CD14-positive monocyte (primary cell): ENCODE results near the gene NOXRED1. TPM values are rescaled to one million over a fixed set of nuclear protein-coding genes. Genes with fewer than 3 reads are reported as not detected.

Experiments used
- DNase-seq, 3 donors: peaks; one replicate each; pipeline ENCODE4 v3.0.0-alpha.2; 2011 to 2022
- H2AFZ ChIP-seq: 2 replicates; pipeline ENCODE4 v1.6.0; 2012; ENCODE audit warnings: mild to moderate bottlenecking, low read depth, low read length, inconsistent platforms; ENCODE audit not compliant: insufficient read depth, poor library complexity, severe bottlenecking
- H3K27ac ChIP-seq, 2 donors: 1 replicate in 1 of 2; 2 replicates in 1 of 2; pipeline ENCODE4 v1.5.1; 2012 to 2013; ENCODE audit warnings: low read length in 2 of 2, control low read depth in 1 of 2, inconsistent platforms in 1 of 2, low read depth in 1 of 2, mild to moderate bottlenecking in 1 of 2
- H3K27me3 ChIP-seq, 2 donors: one replicate each; pipeline versions ENCODE4 v1.6.0 to v1.6.1; 2011 to 2013; ENCODE audit warnings: low read length in 2 of 2; ENCODE audit not compliant: control insufficient read depth in 2 of 2, insufficient read depth in 2 of 2
- H3K36me3 ChIP-seq, 2 donors: replicated peaks in 1 of 2; 1 replicate in 1 of 2; 2 replicates in 1 of 2; pipeline versions ENCODE4 v1.5.1 to v1.6.1; 2012 to 2013; ENCODE audit warnings: low read length in 2 of 2, control low read depth in 1 of 2, inconsistent platforms in 1 of 2, mild to moderate bottlenecking in 1 of 2; ENCODE audit not compliant: insufficient read depth in 2 of 2, control insufficient read depth in 1 of 2
- H3K4me1 ChIP-seq, 2 donors: 1 replicate in 1 of 2; 2 replicates in 1 of 2; pipeline versions ENCODE4 v1.5.1 to v1.6.1; 2012 to 2013; ENCODE audit warnings: low read length in 2 of 2, control low read depth in 1 of 2, inconsistent platforms in 1 of 2, mild to moderate bottlenecking in 1 of 2, moderate library complexity in 1 of 2; ENCODE audit not compliant: insufficient read depth in 2 of 2, control insufficient read depth in 1 of 2
- H3K4me2 ChIP-seq: replicated peaks from 2 replicates; pipeline ENCODE3; 2012; ENCODE audit warnings: low read length, moderate library complexity, mild to moderate bottlenecking; ENCODE audit not compliant: poor library complexity, severe bottlenecking; ENCODE audit errors: extremely low read depth
- H3K4me3 ChIP-seq, 3 experiments: fragments of 200-600 bp in 1 of 3; sonication (generic) in 1 of 3; replicated peaks in 1 of 3; 1 replicate in 2 of 3; 2 replicates in 1 of 3; pipeline ENCODE4 v1.5.1; 2011 to 2013; ENCODE audit warnings: low read length in 3 of 3, mild to moderate bottlenecking in 3 of 3, control low read depth in 2 of 3, low read depth in 2 of 3, inconsistent platforms in 1 of 3, moderate library complexity in 1 of 3
- H3K79me2 ChIP-seq: 2 replicates; pipeline ENCODE4 v1.6.0; 2012; ENCODE audit warnings: mild to moderate bottlenecking, control low read depth, inconsistent platforms, low read length, moderate library complexity; ENCODE audit not compliant: insufficient read depth
- H3K9ac ChIP-seq: 2 replicates; pipeline ENCODE4 v1.6.0; 2017; ENCODE audit warnings: low read length, mild to moderate bottlenecking; ENCODE audit not compliant: insufficient read depth, poor library complexity, severe bottlenecking
- H3K9me3 ChIP-seq, 2 donors: replicated peaks in 1 of 2; 1 replicate in 1 of 2; 2 replicates in 1 of 2; pipeline versions ENCODE4 v1.5.1 to v1.6.1; 2012 to 2013; ENCODE audit warnings: low read length in 2 of 2, control low read depth in 1 of 2; ENCODE audit not compliant: control insufficient read depth in 1 of 2, insufficient read depth in 1 of 2
- H4K20me1 ChIP-seq: 2 replicates; pipeline ENCODE4 v1.6.0; 2012; ENCODE audit warnings: mild to moderate bottlenecking, low read length, control low read depth, moderate library complexity; ENCODE audit not compliant: insufficient read depth
- H3K27ac Mint-ChIP-seq, 7 donors: one replicate each; pipeline ENCODE4 v1.8.0; 2020; ENCODE audit warnings: mild to moderate bottlenecking in 7 of 7, mixed read lengths in 7 of 7, moderate library complexity in 6 of 7, inconsistent platforms in 2 of 7
- H3K27me3 Mint-ChIP-seq, 3 donors: one replicate each; pipeline ENCODE4 v1.8.0; 2021 to 2022; ENCODE audit warnings: low read depth in 3 of 3, mild to moderate bottlenecking in 3 of 3, mixed read lengths in 3 of 3, moderate library complexity in 3 of 3, inconsistent platforms in 1 of 3
- H3K36me3 Mint-ChIP-seq, 2 donors: one replicate each; pipeline ENCODE4 v1.8.0; 2020; ENCODE audit warnings: mixed read lengths in 2 of 2, inconsistent platforms in 1 of 2, mild to moderate bottlenecking in 1 of 2
- H3K4me1 Mint-ChIP-seq: one replicate; pipeline ENCODE4 v1.8.0; 2020; ENCODE audit warnings: mild to moderate bottlenecking, mixed read lengths
- H3K4me3 Mint-ChIP-seq, 2 donors: one replicate each; pipeline ENCODE4 v1.8.0; 2020; ENCODE audit warnings: mild to moderate bottlenecking in 2 of 2, mixed read lengths in 2 of 2, moderate library complexity in 1 of 2
- H3K9me3 Mint-ChIP-seq, 7 donors: one replicate each; pipeline ENCODE4 v1.8.0; 2020 to 2022; ENCODE audit warnings: mixed read lengths in 7 of 7, mild to moderate bottlenecking in 6 of 7, moderate library complexity in 6 of 7, inconsistent platforms in 2 of 7
- WGBS: methylation state at CpG from one replicate; pipeline ENCODE4 v1.1.5; 2013; ENCODE audit warnings: missing lambda C conversion rate; ENCODE audit not compliant: insufficient coverage; 5-methylcytosine and 5-hydroxymethylcytosine counted together
- intact Hi-C, 2 donors: fragments of 100-400 bp; cut with micrococcal nuclease; formaldehyde crosslinking; loops; one replicate each; pipeline versions ENCODE4 v1.15.0 to v1.15.1; 2023
- polyA plus RNA-seq, 3 donors: library from polyadenylated mRNA; depleted of rRNA in 1 of 3; unstranded in 2 of 3; stranded (reverse) in 1 of 3; fragments of 300-500 nt in 2 of 3; fragments of >200 nt in 1 of 3; fragmentation: Illumina TruSeq in 2 of 3; gene quantifications; 1 replicate in 2 of 3; 2 replicates in 1 of 3; pipeline ENCODE4 v1.2.3, GENCODE V29; 2012 to 2021
- TF ChIP-seq, protein P1 (sequence below): fragments of 200-600 bp; IDR thresholded peaks from one replicate; pipeline ENCODE4 v1.8.0; 2022; ENCODE audit warnings: antibody characterized with exemption, mild to moderate bottlenecking

NOXRED1 gene
- polyA plus RNA-seq, 3 donors, result 0.39 TPM; not detected in 2

DNA sequence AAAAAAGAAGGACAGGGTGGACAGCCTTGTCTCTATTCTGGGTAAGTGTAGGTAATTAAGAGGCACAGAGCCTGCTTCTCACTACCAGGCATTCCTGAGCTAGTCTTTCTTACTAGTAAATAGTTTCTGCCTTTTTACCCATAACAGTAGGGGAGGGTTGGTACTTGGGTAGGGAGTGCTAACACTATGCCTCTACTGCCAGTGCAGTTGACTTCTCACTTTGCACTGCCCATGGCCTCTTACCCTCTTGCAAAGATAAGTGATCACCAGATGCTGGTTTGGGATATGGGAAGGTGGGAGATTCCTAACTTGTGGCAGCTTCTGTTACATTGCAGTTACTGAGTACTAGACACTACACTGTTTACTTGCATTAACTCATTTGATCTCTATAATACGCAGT, 46.2 kb upstream of the NOXRED1 start:
- H3K27me3 ChIP-seq, result no peaks in the 10 kb centered on the region
- Mint-ChIP-seq H3K4me3 (no peak overlapping the region), H3K27me3 (peaks cover 0 to 2% (median 0%) of the 10 kb centered on the region in 3 donors), H3K4me1 (no peaks in the 10 kb centered on the region), H3K9me3 (no peaks in the 10 kb centered on the region), H3K27ac (peak overlapping the region in 2 of 7 donors; percentile 30 to 57), H3K36me3 (peaks cover 47 to 52% of the 10 kb centered on the region in 2 donors)
- no peaks in the 10 kb centered on the region for H4K20me1 ChIP-seq
- no peak overlapping the region for H2AFZ ChIP-seq
- no peak for DNase-seq
- no peak overlapping the region for H3K4me3 ChIP-seq
- WGBS, result no CpG with 5 or more reads among the region's 1 CpG
- TF ChIP-seq, protein P1, sequence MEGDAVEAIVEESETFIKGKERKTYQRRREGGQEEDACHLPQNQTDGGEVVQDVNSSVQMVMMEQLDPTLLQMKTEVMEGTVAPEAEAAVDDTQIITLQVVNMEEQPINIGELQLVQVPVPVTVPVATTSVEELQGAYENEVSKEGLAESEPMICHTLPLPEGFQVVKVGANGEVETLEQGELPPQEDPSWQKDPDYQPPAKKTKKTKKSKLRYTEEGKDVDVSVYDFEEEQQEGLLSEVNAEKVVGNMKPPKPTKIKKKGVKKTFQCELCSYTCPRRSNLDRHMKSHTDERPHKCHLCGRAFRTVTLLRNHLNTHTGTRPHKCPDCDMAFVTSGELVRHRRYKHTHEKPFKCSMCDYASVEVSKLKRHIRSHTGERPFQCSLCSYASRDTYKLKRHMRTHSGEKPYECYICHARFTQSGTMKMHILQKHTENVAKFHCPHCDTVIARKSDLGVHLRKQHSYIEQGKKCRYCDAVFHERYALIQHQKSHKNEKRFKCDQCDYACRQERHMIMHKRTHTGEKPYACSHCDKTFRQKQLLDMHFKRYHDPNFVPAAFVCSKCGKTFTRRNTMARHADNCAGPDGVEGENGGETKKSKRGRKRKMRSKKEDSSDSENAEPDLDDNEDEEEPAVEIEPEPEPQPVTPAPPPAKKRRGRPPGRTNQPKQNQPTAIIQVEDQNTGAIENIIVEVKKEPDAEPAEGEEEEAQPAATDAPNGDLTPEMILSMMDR, result no peak
- no peak overlapping the region for H3K4me2 ChIP-seq
- no peaks in the 10 kb centered on the region for H3K9me3 ChIP-seq
- H3K79me2 ChIP-seq, result no peaks in the 10 kb centered on the region
- no peak overlapping the region for H3K9ac ChIP-seq
- H3K27ac ChIP-seq, result no peak overlapping the region
- intact Hi-C loops, result loop anchor here in 1 of 2 donors (10.0 kb wide), 1 partner anchor 55 kb away; no protein-coding TSS in a partner anchor
- H3K4me1 ChIP-seq, result no peaks in the 10 kb centered on the region
- peaks cover 47 to 56% of the 10 kb centered on the region in 2 donors for H3K36me3 ChIP-seq

DNA sequence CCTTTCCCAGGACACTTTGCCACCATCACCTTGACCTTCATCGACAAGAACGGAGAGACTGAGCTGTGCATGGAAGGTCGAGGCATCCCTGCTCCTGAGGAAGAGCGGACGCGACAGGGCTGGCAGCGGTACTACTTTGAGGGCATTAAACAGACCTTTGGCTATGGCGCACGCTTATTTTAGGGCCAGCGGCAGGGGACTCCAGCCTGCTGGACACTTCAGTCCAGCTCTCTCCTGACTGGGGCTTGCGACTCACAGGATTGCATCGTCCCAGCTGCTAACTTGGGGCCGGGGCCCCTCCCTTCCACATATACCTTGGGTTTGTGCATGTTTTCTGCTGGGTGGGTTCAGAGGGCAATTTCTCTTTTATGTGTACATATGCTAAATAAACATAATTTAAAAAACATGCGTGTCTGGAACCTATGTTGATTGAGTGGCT, 45.8 kb upstream of the NOXRED1 start:
- no peaks in the 10 kb centered on the region for H3K4me1 ChIP-seq
- peak overlapping the region in 1 of 7 donors; percentile 17 for H3K27ac Mint-ChIP-seq
- peaks cover 50 to 57% of the 10 kb centered on the region in 2 donors for H3K36me3 Mint-ChIP-seq
- H3K9me3 Mint-ChIP-seq, result no peaks in the 10 kb centered on the region
- peaks cover 0 to 2% (median 0%) of the 10 kb centered on the region in 3 donors for H3K27me3 Mint-ChIP-seq
- H4K20me1 ChIP-seq, result no peaks in the 10 kb centered on the region
- peaks cover 52 to 61% of the 10 kb centered on the region in 2 donors for H3K36me3 ChIP-seq
- H3K9me3 ChIP-seq, result no peaks in the 10 kb centered on the region
- H3K4me3 Mint-ChIP-seq, result no peak overlapping the region
- WGBS, result 98% methylated on average over 6 of the region's 14 CpGs
- TF ChIP-seq, protein P1, result no peak
- no peaks in the 10 kb centered on the region for H3K4me1 Mint-ChIP-seq
- no peak overlapping the region for H2AFZ ChIP-seq
- no peak overlapping the region for H3K27ac ChIP-seq
- H3K27me3 ChIP-seq, result no peaks in the 10 kb centered on the region
- DNase-seq, result no peak
- no peak overlapping the region for H3K4me3 ChIP-seq
- intact Hi-C loops, result loop anchor here in 1 of 2 donors (10.0 kb wide), 1 partner anchor 56 kb away; no protein-coding TSS in a partner anchor
- no peak overlapping the region for H3K9ac ChIP-seq
- no peaks in the 10 kb centered on the region for H3K79me2 ChIP-seq
- H3K4me2 ChIP-seq, result no peak overlapping the region
